ENCODE data around the gene ALPK3. TPM values are rescaled to one million over a fixed set of nuclear protein-coding genes. Genes with fewer than 3 reads are reported as not detected.

The ALPK3 gene
- total RNA-seq, 1 donor from 2014 or later = 5.4 TPM

DNA sequence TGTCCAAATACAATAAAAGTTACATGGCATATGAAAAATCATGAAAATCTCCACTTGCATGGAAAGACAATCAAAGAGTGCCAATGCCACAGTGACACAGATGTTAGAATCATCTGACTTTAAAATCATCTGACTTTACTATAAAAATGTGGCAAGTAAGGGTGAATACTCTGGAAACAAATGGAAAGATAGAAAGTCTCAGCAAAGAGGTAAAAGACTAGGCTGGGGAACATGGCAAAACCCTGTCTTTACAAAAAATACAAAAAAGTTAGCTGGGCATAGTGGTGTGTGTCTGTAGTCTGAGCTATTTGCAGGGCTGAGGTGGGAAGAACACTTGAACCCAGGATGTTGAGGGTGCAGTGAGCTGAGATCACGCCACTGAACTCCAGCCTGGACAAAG lies 29.1 kb downstream of the ALPK3 start:
- H3K27me3 ChIP-seq = no peaks in the 10 kb centered on the region
- no peak overlapping the region for H2AFZ ChIP-seq (replicated peaks)
- no peak for DNase-seq (ENCODE audit: low spot score)
- H3K36me3 ChIP-seq = no peaks in the 10 kb centered on the region
- TF ChIP-seq, protein P1, sequence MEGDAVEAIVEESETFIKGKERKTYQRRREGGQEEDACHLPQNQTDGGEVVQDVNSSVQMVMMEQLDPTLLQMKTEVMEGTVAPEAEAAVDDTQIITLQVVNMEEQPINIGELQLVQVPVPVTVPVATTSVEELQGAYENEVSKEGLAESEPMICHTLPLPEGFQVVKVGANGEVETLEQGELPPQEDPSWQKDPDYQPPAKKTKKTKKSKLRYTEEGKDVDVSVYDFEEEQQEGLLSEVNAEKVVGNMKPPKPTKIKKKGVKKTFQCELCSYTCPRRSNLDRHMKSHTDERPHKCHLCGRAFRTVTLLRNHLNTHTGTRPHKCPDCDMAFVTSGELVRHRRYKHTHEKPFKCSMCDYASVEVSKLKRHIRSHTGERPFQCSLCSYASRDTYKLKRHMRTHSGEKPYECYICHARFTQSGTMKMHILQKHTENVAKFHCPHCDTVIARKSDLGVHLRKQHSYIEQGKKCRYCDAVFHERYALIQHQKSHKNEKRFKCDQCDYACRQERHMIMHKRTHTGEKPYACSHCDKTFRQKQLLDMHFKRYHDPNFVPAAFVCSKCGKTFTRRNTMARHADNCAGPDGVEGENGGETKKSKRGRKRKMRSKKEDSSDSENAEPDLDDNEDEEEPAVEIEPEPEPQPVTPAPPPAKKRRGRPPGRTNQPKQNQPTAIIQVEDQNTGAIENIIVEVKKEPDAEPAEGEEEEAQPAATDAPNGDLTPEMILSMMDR (IDR thresholded peaks at IDR 0.05) = no peak
- no peak for TF ChIP-seq EZH2 (IDR thresholded peaks at IDR 0.05)
- TF ChIP-seq EZH2phosphoT487 (IDR thresholded peaks at IDR 0.05) = no peak
- H3K4me3 Mint-ChIP-seq = no peak overlapping the region
- H3F3A ChIP-seq (ENCODE audit: low read depth) = no peaks in the 10 kb centered on the region
- H3K27me3 Mint-ChIP-seq (ENCODE audit: insufficient read depth, low read depth) = peaks cover 5% of the 10 kb centered on the region
- H3K79me2 ChIP-seq (ENCODE audit: low read depth) = no peaks in the 10 kb centered on the region
- no peaks in the 10 kb centered on the region for H3K4me1 Mint-ChIP-seq
- H3K9me3 Mint-ChIP-seq = peaks cover 18% of the 10 kb centered on the region
- no peak overlapping the region for H3K27ac ChIP-seq
- H3K4me1 ChIP-seq = no peaks in the 10 kb centered on the region
- H3K4me2 ChIP-seq = no peak overlapping the region
- H3K9ac ChIP-seq = no peak overlapping the region
- no peak overlapping the region for H3K4me3 ChIP-seq
- H3K27ac Mint-ChIP-seq = no peak overlapping the region
- H3K36me3 Mint-ChIP-seq = no peaks in the 10 kb centered on the region
- H4K20me1 ChIP-seq (ENCODE audit: low read depth) = no peaks in the 10 kb centered on the region
- H3K9me3 ChIP-seq (ENCODE audit: low read depth) = no peaks in the 10 kb centered on the region

GRCh38 chr15:84847382-84847781 lies 30.2 kb downstream of the ALPK3 start:
- Mint-ChIP-seq H3K4me1 (no peaks in the 10 kb centered on the region), H3K27ac (no peak overlapping the region)
- H3K9ac ChIP-seq = no peak overlapping the region

GRCh38 chr15:84852212-84852611 lies 35.1 kb downstream of the ALPK3 start:
- Histone ChIP-seq H3K4me3 (no peak overlapping the region), H3K4me2 (no peak overlapping the region), H3F3A (ENCODE audit: low read depth) (no peaks in the 10 kb centered on the region), H2AFZ (replicated peaks) (no peak overlapping the region), H3K27me3 (no peaks in the 10 kb centered on the region), H3K36me3 (no peaks in the 10 kb centered on the region), H3K4me1 (no peaks in the 10 kb centered on the region), H3K27ac (no peak overlapping the region), H3K79me2 (ENCODE audit: low read depth) (no peaks in the 10 kb centered on the region), H4K20me1 (ENCODE audit: low read depth) (no peaks in the 10 kb centered on the region), H3K9ac (no peak overlapping the region), H3K9me3 (ENCODE audit: low read depth) (no peaks in the 10 kb centered on the region)
- Mint-ChIP-seq H3K36me3 (no peaks in the 10 kb centered on the region), H3K9me3 (peaks cover 4% of the 10 kb centered on the region), H3K4me1 (no peaks in the 10 kb centered on the region), H3K27me3 (ENCODE audit: insufficient read depth, low read depth) (no peaks in the 10 kb centered on the region), H3K4me3 (no peak overlapping the region), H3K27ac (no peak overlapping the region)
- DNase-seq (ENCODE audit: low spot score) = no peak
- TF ChIP-seq, protein P1 (IDR thresholded peaks at IDR 0.05) = no peak
- TF ChIP-seq EZH2 (IDR thresholded peaks at IDR 0.05) (no peak), EZH2phosphoT487 (IDR thresholded peaks at IDR 0.05) (no peak)

More at GRCh38 chr15:84847382-84847781, 30.2 kb downstream of the ALPK3 start:
- TF ChIP-seq EZH2phosphoT487 (IDR thresholded peaks at IDR 0.05) = no peak
- TF ChIP-seq, protein P1 (IDR thresholded peaks at IDR 0.05) = no peak
- TF ChIP-seq EZH2 (IDR thresholded peaks at IDR 0.05) = no peak
- H3K79me2 ChIP-seq (ENCODE audit: low read depth) = no peaks in the 10 kb centered on the region
- no peaks in the 10 kb centered on the region for H4K20me1 ChIP-seq (ENCODE audit: low read depth)
- no peak overlapping the region for H3K4me2 ChIP-seq
- no peaks in the 10 kb centered on the region for H3F3A ChIP-seq (ENCODE audit: low read depth)
- no peak overlapping the region for H2AFZ ChIP-seq (replicated peaks)
- no peak overlapping the region for H3K27ac ChIP-seq
- H3K4me3 ChIP-seq = no peak overlapping the region
- no peak for DNase-seq (ENCODE audit: low spot score)
- H3K27me3 ChIP-seq = no peaks in the 10 kb centered on the region
- H3K36me3 Mint-ChIP-seq = no peaks in the 10 kb centered on the region
- peaks cover 18% of the 10 kb centered on the region for H3K9me3 Mint-ChIP-seq
- H3K4me3 Mint-ChIP-seq = no peak overlapping the region
- H3K36me3 ChIP-seq = no peaks in the 10 kb centered on the region
- no peaks in the 10 kb centered on the region for H3K4me1 ChIP-seq
- H3K27me3 Mint-ChIP-seq (ENCODE audit: insufficient read depth, low read depth) = peaks cover 3% of the 10 kb centered on the region
- H3K9me3 ChIP-seq (ENCODE audit: low read depth) = no peaks in the 10 kb centered on the region

Data from neural progenitor cell (in vitro differentiated cells).